HepG2 (cell line): ENCODE data around the gene NRIP2. TPM values are rescaled to one million over a fixed set of nuclear protein-coding genes. Genes with fewer than 3 reads are reported as not detected.

ENCODE experiments used
- AGO1 ChIP-seq: fragments of 200-400 bp; formaldehyde crosslinking; IDR thresholded peaks from 2 replicates; pipeline ENCODE4 v1.6.1; 2017; ENCODE audit warnings: mild to moderate bottlenecking, low read depth, low read length, moderate library complexity; ENCODE audit not compliant: poor library complexity, severe bottlenecking
- ELF4 ChIP-seq: sonication (generic); formaldehyde crosslinking; IDR thresholded peaks from 2 replicates; pipeline ENCODE4 v1.5.0; 2020; ENCODE audit warnings: missing genetic modification reagents, mild to moderate bottlenecking, moderate library complexity, borderline replicate concordance
- GTF2F1 ChIP-seq: fragments of 150-350 bp; IDR thresholded peaks from 2 replicates; pipeline ENCODE4 v1.6.1; 2014; ENCODE audit warnings: low read length
- IRF9 ChIP-seq: sonication (generic); formaldehyde crosslinking; IDR thresholded peaks from 2 replicates; pipeline ENCODE4 v1.8.0; 2022; ENCODE audit warnings: missing genetic modification reagents, mild to moderate bottlenecking, borderline replicate concordance
- KDM2A ChIP-seq: sonication (generic); formaldehyde crosslinking; IDR thresholded peaks from 2 replicates; pipeline ENCODE4 v1.4.0; 2020; ENCODE audit warnings: low read depth, missing genetic modification reagents, borderline replicate concordance
- MXD4 ChIP-seq: IDR thresholded peaks from 2 replicates; pipeline ENCODE4 v1.6.1; 2016; ENCODE audit warnings: mild to moderate bottlenecking, missing biosample characterization, missing genetic modification reagents
- PHF20 ChIP-seq: sonication (generic); formaldehyde crosslinking; IDR thresholded peaks from 2 replicates; pipeline ENCODE4 v1.5.0; 2020; ENCODE audit warnings: mild to moderate bottlenecking, missing genetic modification reagents
- PHF8 ChIP-seq: sonication (generic); formaldehyde crosslinking; IDR thresholded peaks from 2 replicates; pipeline ENCODE4 v1.5.0; 2020; ENCODE audit warnings: missing genetic modification reagents
- ZFP91 ChIP-seq: sonication (generic); formaldehyde crosslinking; IDR thresholded peaks from 2 replicates; pipeline ENCODE4 v1.9.0; 2022; ENCODE audit warnings: missing genetic modification reagents, mild to moderate bottlenecking, borderline replicate concordance
- ZNF281 ChIP-seq: sonication (generic); formaldehyde crosslinking; IDR thresholded peaks from 2 replicates; pipeline ENCODE4 v1.4.0; 2020; ENCODE audit warnings: missing genetic modification reagents, borderline replicate concordance
- ZNF678 ChIP-seq: sonication (generic); formaldehyde crosslinking; IDR thresholded peaks from 2 replicates; pipeline ENCODE4 v1.4.0; 2020; ENCODE audit warnings: mild to moderate bottlenecking, missing genetic modification reagents
- ZNF724P ChIP-seq: sonication (generic); formaldehyde crosslinking; IDR thresholded peaks from 2 replicates; pipeline ENCODE4 v1.8.0; 2022; ENCODE audit warnings: missing genetic modification reagents, borderline replicate concordance
- ZNF740 ChIP-seq: sonication (generic); formaldehyde crosslinking; IDR thresholded peaks from 2 replicates; pipeline ENCODE4 v1.4.0; 2020; ENCODE audit warnings: missing genetic modification reagents
- ZNF768 ChIP-seq: sonication (generic); formaldehyde crosslinking; IDR thresholded peaks from 2 replicates; pipeline ENCODE4 v1.4.0; 2020; ENCODE audit warnings: missing genetic modification reagents
- polyA plus RNA-seq, 8 experiments: library from polyadenylated mRNA; depleted of rRNA in 3 of 8; stranded (reverse) in 7 of 8; unstranded in 1 of 8; fragments of >200 nt; fragmentation: Illumina TruSeq in 4 of 8; extraction: Trizol in 4 of 8; gene quantifications; 2 replicates each; pipeline versions ENCODE4 v1.2.1 to v1.2.3, GENCODE V29; 2011 to 2016; ENCODE audit warnings: low read depth in 4 of 8, missing spikeins in 1 of 8, mixed read lengths in 1 of 8; ENCODE audit not compliant: insufficient read depth in 1 of 8
- total RNA-seq, 5 experiments: library from RNA; depleted of rRNA; stranded (reverse); fragments of >200 nt; fragmentation: Illumina TruSeq; extraction: Trizol; gene quantifications; 2 replicates each; pipeline ENCODE4 v1.2.3, GENCODE V29; 2016; ENCODE audit warnings: low read depth in 1 of 5

Gene NRIP2
- total and polyA plus RNA-seq, 2 of the 13 experiments (the other 11 are each of a cell fraction or from before 2014, with no cell fraction given): not detected

- TF ChIP-seq ZFP91 (CRISPR knock-in tag): 0 out of 2 replicates have a peak, but pooled peaks have one; percentile 38
- no peak for TF ChIP-seq GTF2F1
- peak; percentile 85 for TF ChIP-seq KDM2A (CRISPR knock-in tag)
- peak; percentile 41; the same call in 1 of the 2 replicates for TF ChIP-seq IRF9
- peak; percentile 84 for TF ChIP-seq ZNF281 (CRISPR knock-in tag)
- no peak for TF ChIP-seq ELF4 (CRISPR knock-in tag)
- 0 out of 2 replicates have a peak, but pooled peaks have one; percentile 64 for TF ChIP-seq ZNF740 (CRISPR knock-in tag)
- TF ChIP-seq ZNF724P: no peak
- TF ChIP-seq AGO1: peak; percentile 64
- TF ChIP-seq ZNF768 (CRISPR knock-in tag): peak; percentile 30; the same call in 1 of the 2 replicates
- TF ChIP-seq PHF8 (CRISPR knock-in tag): no peak
- no peak for TF ChIP-seq ZNF678 (CRISPR knock-in tag)
- TF ChIP-seq MXD4 (CRISPR knock-in tag): peak; percentile 43; the same call in 1 of the 2 replicates
- no peak for TF ChIP-seq PHF20 (CRISPR knock-in tag)
These were observed 39.3 kb downstream of the NRIP2 start (continued) for GRCh38 chr12:2795291-2796186.
